Tibial nerve (tissue), 4 donors: ENCODE measurements around the gene NYNRIN. TPM values are rescaled to one million over a fixed set of nuclear protein-coding genes. Genes with fewer than 3 reads are reported as not detected.

ENCODE experiments used
- DNase-seq, 2 donors: peaks; one replicate each; pipeline ENCODE4 v3.0.0-alpha.2; 2019; ENCODE audit warnings: low spot score in 2 of 2
- H3K27ac ChIP-seq, 4 donors: fragments of 200-600 bp; sonication (generic) in 3 of 4; one replicate each; pipeline ENCODE4 v1.5.1; 2017 to 2019; ENCODE audit warnings: mild to moderate bottlenecking in 1 of 4
- H3K27me3 ChIP-seq, 2 donors: fragments of 200-600 bp; sonication (generic) in 1 of 2; one replicate each; pipeline versions ENCODE4 v1.5.1 to v1.6.0; 2017 to 2019
- H3K36me3 ChIP-seq, 3 donors: fragments of 200-600 bp; sonication (generic); one replicate each; pipeline ENCODE4 v1.5.1; 2018 to 2019
- H3K4me1 ChIP-seq, 4 donors: fragments of 200-600 bp; sonication (generic) in 3 of 4; one replicate each; pipeline ENCODE4 v1.5.1; 2017 to 2019
- H3K4me3 ChIP-seq, 4 donors: fragments of 200-600 bp; sonication (generic) in 3 of 4; one replicate each; pipeline ENCODE4 v1.5.1; 2017 to 2019; ENCODE audit warnings: mild to moderate bottlenecking in 1 of 4, moderate library complexity in 1 of 4
- H3K9me3 ChIP-seq, 4 donors: fragments of 200-600 bp; sonication (generic) in 3 of 4; one replicate each; pipeline ENCODE4 v1.5.1; 2017 to 2019
- EP300 ChIP-seq, 2 donors: sonication (generic); formaldehyde crosslinking; IDR thresholded peaks; one replicate each; pipeline ENCODE4 v1.6.1; 2017; ENCODE audit warnings: antibody characterized with exemption in 2 of 2, mild to moderate bottlenecking in 1 of 2
- POLR2A ChIP-seq, 2 donors: fragments of 450-650 bp; IDR thresholded peaks; one replicate each; pipeline ENCODE4 v1.6.1; 2017; ENCODE audit warnings: antibody characterized with exemption in 2 of 2, mild to moderate bottlenecking in 2 of 2, moderate library complexity in 2 of 2
- WGBS, 2 donors: methylation state at CpG; one replicate each; pipeline ENCODE4 v1.1.5; 2018; 5-methylcytosine and 5-hydroxymethylcytosine counted together
- total RNA-seq, 4 donors: library from RNA; depleted of rRNA; stranded (reverse); fragments of >200 nt; gene quantifications; one replicate each; pipeline ENCODE4 v1.1.0, GENCODE V29; 2016
- TF ChIP-seq, protein P1 (sequence below), 5 experiments: fragments of 200-600 bp in 3 of 5; fragments of 450-650 bp in 2 of 5; sonication (generic) in 3 of 5; IDR thresholded peaks; one replicate each; pipeline ENCODE4 v1.5.1; 2016 to 2019; ENCODE audit warnings: antibody characterized with exemption in 5 of 5, mild to moderate bottlenecking in 3 of 5, moderate library complexity in 2 of 5

NYNRIN gene
- total RNA-seq, 4 donors from 2014 or later, result 17.4 to 24.7 (median 19.4) TPM

DNA sequence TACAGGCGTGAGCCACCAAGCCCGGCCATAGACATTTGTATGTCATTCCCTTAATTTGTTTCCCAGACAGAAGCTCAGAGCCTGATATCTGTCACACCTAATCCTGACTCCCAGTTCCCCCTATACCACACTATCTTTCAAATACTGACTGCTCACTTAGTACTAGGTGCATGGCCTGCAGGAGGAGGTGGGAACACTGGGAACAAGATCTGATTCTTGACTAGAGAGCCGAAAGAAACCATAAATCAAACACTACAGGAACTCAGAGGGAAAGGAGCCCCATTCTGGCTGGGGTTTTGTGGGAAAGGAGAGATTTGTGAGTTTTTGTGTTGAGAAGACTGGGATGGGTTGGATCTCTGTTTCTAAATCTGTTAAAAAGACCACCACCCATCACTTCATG is 35.9 kb downstream of the NYNRIN start:
- H3K9me3 ChIP-seq, result no peaks in the 10 kb centered on the region
- peaks cover 0 to 84% (median 21%) of the 10 kb centered on the region in 3 donors for H3K36me3 ChIP-seq
- H3K27me3 ChIP-seq, result no peaks in the 10 kb centered on the region
- WGBS, 2 donors, result 65 to 76% methylated on average over 3 of the region's 3 CpGs
- DNase-seq, result no peak
- H3K4me1 ChIP-seq, result peaks cover 0 to 70% (median 32%) of the 10 kb centered on the region in 4 donors
- peak overlapping the region in 1 of 4 donors; percentile 74 for H3K27ac ChIP-seq
- TF ChIP-seq POLR2A (IDR thresholded peaks at IDR 0.05) (no peak), EP300 (IDR thresholded peaks at IDR 0.05) (no peak)
- TF ChIP-seq, protein P1, sequence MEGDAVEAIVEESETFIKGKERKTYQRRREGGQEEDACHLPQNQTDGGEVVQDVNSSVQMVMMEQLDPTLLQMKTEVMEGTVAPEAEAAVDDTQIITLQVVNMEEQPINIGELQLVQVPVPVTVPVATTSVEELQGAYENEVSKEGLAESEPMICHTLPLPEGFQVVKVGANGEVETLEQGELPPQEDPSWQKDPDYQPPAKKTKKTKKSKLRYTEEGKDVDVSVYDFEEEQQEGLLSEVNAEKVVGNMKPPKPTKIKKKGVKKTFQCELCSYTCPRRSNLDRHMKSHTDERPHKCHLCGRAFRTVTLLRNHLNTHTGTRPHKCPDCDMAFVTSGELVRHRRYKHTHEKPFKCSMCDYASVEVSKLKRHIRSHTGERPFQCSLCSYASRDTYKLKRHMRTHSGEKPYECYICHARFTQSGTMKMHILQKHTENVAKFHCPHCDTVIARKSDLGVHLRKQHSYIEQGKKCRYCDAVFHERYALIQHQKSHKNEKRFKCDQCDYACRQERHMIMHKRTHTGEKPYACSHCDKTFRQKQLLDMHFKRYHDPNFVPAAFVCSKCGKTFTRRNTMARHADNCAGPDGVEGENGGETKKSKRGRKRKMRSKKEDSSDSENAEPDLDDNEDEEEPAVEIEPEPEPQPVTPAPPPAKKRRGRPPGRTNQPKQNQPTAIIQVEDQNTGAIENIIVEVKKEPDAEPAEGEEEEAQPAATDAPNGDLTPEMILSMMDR (IDR thresholded peaks at IDR 0.05), result no peak
- H3K4me3 ChIP-seq, result no peak overlapping the region

DNA sequence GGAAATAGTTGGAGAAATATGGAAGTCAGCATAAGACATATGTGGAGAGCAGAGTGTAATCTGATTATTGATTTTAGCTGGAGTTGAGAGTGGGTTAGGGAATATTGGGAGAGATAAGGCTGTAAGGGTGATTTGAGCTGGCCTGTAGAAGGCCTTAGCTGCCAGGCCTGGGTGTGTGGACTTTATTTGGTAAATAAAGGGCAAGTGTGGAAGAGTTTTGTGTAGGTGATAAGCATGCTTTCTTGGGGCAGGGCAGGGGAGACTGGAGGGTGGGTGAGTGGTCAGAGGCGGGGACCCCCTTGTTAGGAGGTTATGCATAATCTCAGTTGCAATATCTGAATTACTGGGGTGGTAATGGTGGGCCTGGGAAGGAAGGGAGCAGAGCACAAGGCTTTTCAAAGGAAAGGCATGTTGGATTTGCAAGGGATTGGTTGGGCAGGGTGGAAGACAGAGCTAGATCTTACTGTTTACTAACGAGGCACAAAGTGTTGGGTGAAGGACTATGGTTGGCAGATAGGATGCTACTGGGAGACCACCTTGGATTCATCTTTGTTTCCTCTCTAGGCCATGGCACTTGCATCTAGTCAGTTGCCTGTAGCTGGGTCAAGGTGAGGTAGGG is 36.5 kb downstream of the NYNRIN start:
- Histone ChIP-seq H3K9me3 (no peaks in the 10 kb centered on the region), H3K27ac (peak overlapping the region in 1 of 4 donors; percentile 74), H3K36me3 (peaks cover 0 to 90% (median 27%) of the 10 kb centered on the region in 3 donors), H3K4me3 (no peak overlapping the region), H3K27me3 (no peaks in the 10 kb centered on the region), H3K4me1 (peaks cover 0 to 77% (median 34%) of the 10 kb centered on the region in 4 donors)
- WGBS, 2 donors, result 78 to 82% methylated on average over 2 of the region's 2 CpGs
- DNase-seq, result no peak
- TF ChIP-seq EP300 (IDR thresholded peaks at IDR 0.05) (no peak), POLR2A (IDR thresholded peaks at IDR 0.05) (no peak)
- TF ChIP-seq, protein P1 (IDR thresholded peaks at IDR 0.05), result no peak

DNA sequence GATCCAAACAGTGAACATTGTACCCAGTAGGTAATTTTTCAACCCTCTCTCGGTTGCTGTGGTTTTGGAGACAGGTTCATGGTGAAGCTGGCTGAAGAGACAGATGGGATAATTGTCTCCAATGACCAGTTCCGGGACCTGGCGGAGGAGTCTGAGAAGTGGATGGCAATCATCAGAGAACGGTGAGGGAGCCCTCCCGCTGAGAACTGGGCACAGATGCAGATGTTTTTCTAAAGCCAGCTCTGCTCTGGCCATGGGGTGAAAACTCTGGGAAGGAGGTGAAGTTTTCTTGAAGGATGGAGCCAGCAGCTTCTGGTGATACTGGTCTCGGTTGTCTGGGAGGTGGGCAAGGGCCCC is 37.2 kb downstream of the NYNRIN start:
- Histone ChIP-seq H3K27me3 (no peaks in the 10 kb centered on the region), H3K4me3 (no peak overlapping the region), H3K36me3 (peaks cover 0 to 96% (median 27%) of the 10 kb centered on the region in 3 donors), H3K9me3 (no peaks in the 10 kb centered on the region), H3K27ac (peak overlapping the region; percentile 17 to 74 (median 35)), H3K4me1 (peaks cover 0 to 79% (median 35%) of the 10 kb centered on the region in 4 donors)
- TF ChIP-seq, protein P1 (IDR thresholded peaks at IDR 0.05), result no peak
- TF ChIP-seq POLR2A (IDR thresholded peaks at IDR 0.05), result no peak
- TF ChIP-seq EP300 (IDR thresholded peaks at IDR 0.05), result no peak
- 52 to 55% methylated on average over 6 of the region's 6 CpGs for WGBS, 2 donors
- DNase-seq, result no peak

DNA sequence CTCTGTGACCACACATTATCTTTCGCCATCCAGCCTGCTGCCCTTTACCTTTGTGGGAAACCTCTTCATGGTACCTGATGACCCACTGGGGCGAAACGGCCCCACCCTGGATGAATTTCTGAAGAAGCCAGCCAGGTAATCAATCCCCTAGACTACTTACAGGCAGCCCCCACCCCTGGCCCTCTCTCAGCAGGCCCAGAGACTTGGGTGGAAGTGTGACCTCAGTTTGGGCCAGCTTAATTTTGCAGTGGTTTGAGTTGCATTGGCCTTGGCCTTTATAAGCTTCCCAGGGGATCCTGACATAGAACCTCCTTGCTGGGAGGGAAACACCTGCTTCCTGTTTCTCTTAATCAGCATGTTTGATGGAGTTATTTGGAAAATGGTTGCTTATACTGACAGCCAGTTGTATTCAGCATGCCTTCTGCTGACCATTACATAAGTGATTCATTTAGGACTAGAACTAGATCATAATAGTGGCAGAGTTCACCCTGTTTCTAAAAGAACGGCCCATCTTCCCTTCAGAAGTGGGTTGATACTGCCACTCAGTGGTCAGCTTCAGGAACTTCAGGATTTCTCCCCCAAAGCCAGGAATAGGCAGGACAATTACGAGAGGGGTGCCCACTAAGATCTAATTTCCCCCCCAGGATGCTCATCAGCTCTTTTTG is 37.7 kb downstream of the NYNRIN start:
- WGBS, 2 donors, result 36 to 42% methylated on average over 4 to 5 of the region's 5 CpGs
- DNase-seq, result peak in 1 of 2 donors; percentile 44
- TF ChIP-seq EP300 (IDR thresholded peaks at IDR 0.05), result peak; percentile 22 to 68
- TF ChIP-seq, protein P1 (IDR thresholded peaks at IDR 0.05), result peak; percentile 70 to 91 (median 83)
- TF ChIP-seq POLR2A (IDR thresholded peaks at IDR 0.05), result no peak
- H3K27ac ChIP-seq, result peak overlapping the region; percentile 17 to 74 (median 47)
- H3K4me1 ChIP-seq, result peaks cover 0 to 79% (median 34%) of the 10 kb centered on the region in 4 donors
- H3K9me3 ChIP-seq, result no peaks in the 10 kb centered on the region
- peaks cover 0 to 92% (median 27%) of the 10 kb centered on the region in 3 donors for H3K36me3 ChIP-seq
- no peak overlapping the region for H3K4me3 ChIP-seq
- no peaks in the 10 kb centered on the region for H3K27me3 ChIP-seq
